NCI-H774 (cell line): Measurements from ENCODE around the gene C12orf57.
A peak's percentile ranks its signal among the peaks of the same experiment; 100 is the strongest.
"Not testable (repeated sequence)": the region's sequence is repeated elsewhere in the genome, so short reads cannot be mapped to it uniquely, and the experiment has no call there.

ENCODE experiments used
- DNase-seq: peaks from one replicate; lab custom pipeline; 2025; lab: John Stamatoyannopoulos, UW

Gene C12orf57

GRCh38 chr12:6943722-6944380 is at the start of gene C12orf57, which contains the start of gene RNU7-1:
C12orf57 (plus strand) TSS chr12:6944022; CDS start chr12:6944122, 100 bp downstream.
RNU7-1 (plus strand) TSS chr12:6943816.
- peak; percentile 86 for DNase-seq

- no peak for DNase-seq
Observed at GRCh38 chr12:6894321-6894720, 49.5 kb upstream of the C12orf57 start.

- DNase-seq = no peak
Observed at GRCh38 chr12:6896846-6897435, 46.9 kb upstream of the C12orf57 start.

GRCh38 chr12:6899427-6899826 is 44.4 kb upstream of the C12orf57 start:
- no peak for DNase-seq

- DNase-seq = peak; percentile 82
Observed at GRCh38 chr12:6899837-6900519, 43.8 kb upstream of the C12orf57 start.

- no peak for DNase-seq
Observed at GRCh38 chr12:6902448-6902847, 41.4 kb upstream of the C12orf57 start.

GRCh38 chr12:6903722-6904121 is 40.1 kb upstream of the C12orf57 start:
- DNase-seq = no peak

GRCh38 chr12:6904280-6905276 is 39.2 kb upstream of the C12orf57 start, which contains the start of gene LRRC23:
LRRC23 (plus strand) TSS chr12:6904822; CDS start chr12:6905634, 812 bp downstream.
- peak; percentile 98 for DNase-seq

- no peak for DNase-seq
Observed at GRCh38 chr12:6905414-6906040, 38.3 kb upstream of the C12orf57 start.

GRCh38 chr12:6908141-6908540 is 35.7 kb upstream of the C12orf57 start:
- DNase-seq = not testable (repeated sequence)

GRCh38 chr12:6909421-6910145 is 34.2 kb upstream of the C12orf57 start:
- DNase-seq = no peak

GRCh38 chr12:6912164-6912935 is 31.5 kb upstream of the C12orf57 start:
- no peak for DNase-seq

- peak; percentile 59 for DNase-seq
Observed at GRCh38 chr12:6914246-6914946, 29.4 kb upstream of the C12orf57 start, which contains the start of gene ENO2. ENO2 (plus strand) TSS chr12:6914580; CDS start chr12:6915833, 1,253 bp downstream.

GRCh38 chr12:6914947-6915788 is 28.7 kb upstream of the C12orf57 start:
- DNase-seq = peak; percentile 14

- no peak for DNase-seq
Observed at GRCh38 chr12:6915789-6916285, 28.0 kb upstream of the C12orf57 start.

- DNase-seq = no peak
Observed at GRCh38 chr12:6916426-6917200, 27.2 kb upstream of the C12orf57 start.
